ENCODE measurements around the gene ZNF423.

The ZNF423 gene

DNA sequence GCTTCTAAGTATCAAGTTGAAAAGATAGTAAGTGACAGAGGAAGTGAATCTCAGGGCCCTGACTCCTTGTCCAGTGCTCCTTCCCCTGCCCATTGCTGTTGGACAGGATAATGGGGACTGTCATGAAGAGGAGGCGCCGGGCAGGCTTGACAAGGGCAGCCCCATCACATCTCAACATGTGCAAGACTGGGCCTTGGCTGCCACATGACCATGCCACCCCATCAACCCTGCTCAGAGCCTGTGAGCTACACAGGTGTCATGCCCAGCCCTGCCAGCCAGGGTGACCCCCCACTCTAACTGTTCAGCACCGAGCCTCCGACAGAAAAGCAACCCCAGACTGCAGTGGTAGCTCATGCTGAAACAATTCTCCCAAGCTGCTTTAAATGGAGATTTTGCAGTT is 310.7 kb downstream of the ZNF423 start:
- no peak for DNase-seq

- no peak for DNase-seq
Observed at GRCh38 chr16:49544828-49545227, 311.1 kb downstream of the ZNF423 start.

GRCh38 chr16:49543631-49543946 is 312.3 kb downstream of the ZNF423 start:
- DNase-seq, result no peak

GRCh38 chr16:49542946-49543630 is 312.8 kb downstream of the ZNF423 start:
- no peak for DNase-seq

- DNase-seq, result no peak
Observed at GRCh38 chr16:49542391-49542891, 313.5 kb downstream of the ZNF423 start.

DNA sequence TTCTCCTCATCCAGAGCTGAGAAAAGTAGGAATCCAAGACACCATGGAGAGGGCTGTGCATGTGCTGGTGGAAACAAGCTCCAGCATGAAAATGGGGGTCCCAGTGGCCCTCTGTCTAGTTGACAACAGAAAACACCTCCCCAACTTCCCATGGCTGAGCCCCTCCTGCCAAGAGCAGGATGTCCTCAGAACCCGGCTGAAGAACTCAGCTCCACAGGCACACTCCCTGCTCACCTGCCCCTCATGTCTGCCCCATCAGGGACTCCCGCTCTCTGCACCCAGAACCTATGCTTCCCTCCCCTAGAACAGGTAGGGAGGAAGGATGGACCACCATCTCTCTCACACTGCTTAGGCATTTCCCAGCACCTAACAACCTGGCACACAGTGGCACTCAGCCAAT is 315.1 kb downstream of the ZNF423 start:
- no peak for DNase-seq

DNA sequence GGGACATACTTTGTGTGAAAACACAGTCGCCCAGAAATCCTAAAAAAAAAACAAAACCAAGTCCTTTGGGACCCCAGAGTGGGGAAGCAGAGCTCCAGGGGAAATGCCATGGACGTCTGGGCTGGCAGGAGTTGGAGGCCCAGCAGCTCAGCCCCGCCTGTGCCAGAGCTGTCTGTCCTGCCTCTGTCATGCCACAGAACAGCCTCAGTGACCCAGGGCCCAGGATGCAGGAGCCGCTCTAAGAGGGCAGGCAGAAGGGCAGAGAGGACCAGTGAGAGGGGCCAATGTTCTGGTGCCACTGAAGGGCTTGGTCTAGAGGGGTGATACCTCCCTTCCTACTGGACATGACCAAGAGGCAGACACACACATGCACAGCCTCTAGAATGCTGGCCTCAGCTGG is 316.2 kb downstream of the ZNF423 start:
- DNase-seq, result no peak

GRCh38 chr16:49537924-49538459 is 317.9 kb downstream of the ZNF423 start:
- no peak for DNase-seq

GRCh38 chr16:49534901-49535610 is 320.9 kb downstream of the ZNF423 start:
- no peak for DNase-seq

- DNase-seq, result no peak
Observed at GRCh38 chr16:49533422-49533821, 322.5 kb downstream of the ZNF423 start.

- DNase-seq, result no peak
Observed at GRCh38 chr16:49532873-49533272, 323.0 kb downstream of the ZNF423 start.

DNA sequence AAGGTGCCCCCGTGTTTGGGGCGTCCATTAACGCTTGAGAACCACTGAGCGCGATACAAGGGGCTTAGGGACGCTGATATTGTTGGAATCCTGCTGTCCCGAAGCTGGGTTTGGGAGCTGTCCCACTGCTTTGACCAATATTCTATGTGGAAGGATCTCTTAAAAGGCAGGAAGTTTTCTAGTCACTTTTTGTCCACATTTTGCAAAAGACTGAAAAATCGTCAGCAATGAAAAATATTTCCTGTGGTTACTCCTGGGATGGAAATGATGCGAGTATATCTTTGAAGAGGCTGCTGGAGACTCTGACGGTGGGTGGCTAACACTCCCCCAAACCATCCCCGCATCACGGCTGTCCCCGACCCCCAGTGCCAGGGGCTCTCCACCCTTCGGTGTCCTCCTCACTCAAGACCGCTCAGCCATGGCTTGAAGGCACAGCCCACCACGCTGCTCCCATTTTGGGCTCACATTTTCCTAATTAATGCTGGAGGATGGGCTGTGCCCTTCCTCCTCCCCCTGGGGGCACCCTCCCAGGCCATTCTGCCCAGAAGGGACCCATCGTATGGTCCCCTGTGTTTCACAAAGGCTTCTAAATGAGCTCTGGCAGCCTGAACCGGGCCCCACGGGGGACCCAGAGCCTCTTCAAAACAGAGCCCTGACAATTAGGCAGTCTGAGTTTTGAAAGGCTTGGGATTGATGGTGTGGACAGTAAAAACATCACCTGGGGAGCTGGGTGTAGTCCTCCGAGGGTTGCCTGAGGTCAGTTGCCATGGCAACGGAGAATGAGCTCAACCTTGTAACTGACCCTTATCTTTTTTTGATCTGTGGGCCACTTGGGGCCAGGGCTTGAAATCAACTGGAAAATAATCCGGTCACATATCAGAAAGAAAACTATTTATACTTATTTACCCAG is 323.7 kb downstream of the ZNF423 start:
- DNase-seq, result no peak

DNA sequence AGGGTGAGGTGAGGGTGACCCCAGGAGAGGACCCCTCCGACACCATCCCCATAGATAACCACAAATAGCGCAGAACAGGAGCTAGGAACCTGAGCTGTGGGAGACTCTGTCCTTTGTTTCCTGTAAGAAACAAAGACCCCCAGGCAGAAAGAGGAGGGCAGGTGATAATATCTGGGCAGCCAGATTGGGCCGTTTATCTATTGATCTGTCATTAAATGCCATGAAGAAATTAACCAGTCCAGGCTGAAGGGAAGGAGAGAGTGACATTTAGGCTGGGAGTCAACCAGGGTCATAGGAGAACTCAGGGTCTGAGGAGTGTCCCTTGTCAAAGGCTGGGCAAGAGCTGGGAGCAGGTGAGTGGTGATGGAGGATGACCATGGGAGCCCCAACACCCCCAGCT is 324.5 kb downstream of the ZNF423 start:
- DNase-seq, result no peak

GRCh38 chr16:49530427-49530970 is 325.4 kb downstream of the ZNF423 start:
- DNase-seq, result no peak

GRCh38 chr16:49529411-49530045 is 326.4 kb downstream of the ZNF423 start:
- no peak for DNase-seq

- no peak for DNase-seq
Observed at GRCh38 chr16:49528866-49529288, 327.0 kb downstream of the ZNF423 start.

GRCh38 chr16:49528060-49528865 is 327.6 kb downstream of the ZNF423 start:
- peak; percentile 37 for DNase-seq

- DNase-seq, result no peak
Observed at GRCh38 chr16:49527611-49528010, 328.3 kb downstream of the ZNF423 start.

DNA sequence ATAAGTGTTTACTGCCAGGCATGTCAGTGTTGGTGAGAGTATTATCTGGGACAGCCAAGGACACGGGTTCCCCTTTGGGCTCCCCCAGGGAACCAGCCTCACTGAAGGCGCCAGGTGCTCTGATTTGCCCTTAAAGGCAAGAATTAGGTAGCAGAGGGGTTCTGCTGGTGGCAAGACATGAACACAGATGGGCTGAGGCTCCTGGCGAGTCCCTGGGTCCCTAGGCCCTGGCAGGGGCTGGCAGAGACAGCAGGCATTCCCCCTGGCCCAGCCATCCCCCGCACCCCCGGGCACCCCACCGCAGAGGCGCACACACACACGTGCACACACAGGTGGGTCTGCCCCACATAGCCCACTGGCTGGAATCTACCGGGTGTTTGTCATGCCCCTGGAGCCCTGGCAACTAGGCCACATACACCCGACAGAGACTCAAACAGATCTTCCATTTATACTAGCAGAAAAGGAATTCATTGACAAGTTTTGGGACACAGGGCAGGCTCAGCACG is 329.0 kb downstream of the ZNF423 start:
- DNase-seq, result no peak

- no peak for DNase-seq
Observed at GRCh38 chr16:49524947-49525315, 331.0 kb downstream of the ZNF423 start.

- no peak for DNase-seq
Observed at GRCh38 chr16:49524216-49524946, 331.5 kb downstream of the ZNF423 start.

Measured in activated naive CD4-positive, alpha-beta T cell treated with anti-CD3 and anti-CD28 coated beads, Interleukin-2, amount 50 U/mL, for 16 hours (primary cell).